HG03354 (cell line): ENCODE measurements around the gene DNAH14.
"Not testable (repeated sequence)": the region's sequence is repeated elsewhere in the genome, so short reads cannot be mapped to it uniquely, and the experiment has no call there.

Experiments
- ATAC-seq: cut with Tn5 transposase; IDR thresholded peaks from one replicate; pipeline ENCODE4 v1.9.1; 2021; ENCODE audit warnings: mild to moderate bottlenecking; ENCODE audit not compliant: unreplicated experiment, poor library complexity, severe bottlenecking

DNAH14 gene

GRCh38 chr1:225121095-225121494, 191.6 kb downstream of the DNAH14 start:
- no peak for ATAC-seq

GRCh38 chr1:225131869-225132268, 202.4 kb downstream of the DNAH14 start:
- ATAC-seq = no peak

DNA sequence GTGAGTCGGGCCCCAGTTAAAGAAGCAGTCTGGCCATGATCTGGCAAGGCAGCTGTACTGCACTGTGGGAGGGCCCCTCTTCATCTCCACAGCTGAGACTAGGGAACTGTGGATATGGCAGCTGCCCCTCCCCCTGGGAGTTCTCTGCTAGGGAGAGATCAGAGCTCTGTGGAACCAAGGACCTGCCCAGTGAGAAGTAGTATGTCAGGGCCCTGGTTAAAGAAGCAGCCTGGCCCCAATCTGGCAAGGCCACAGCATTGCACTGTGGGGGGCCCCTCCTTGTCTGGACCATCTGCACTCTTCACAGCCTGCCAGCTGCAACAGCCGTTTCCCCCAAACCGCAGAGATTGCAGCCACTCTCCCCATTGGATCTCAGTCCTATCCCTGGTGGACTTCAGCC, 208.5 kb downstream of the DNAH14 start:
- ATAC-seq = no peak

DNA sequence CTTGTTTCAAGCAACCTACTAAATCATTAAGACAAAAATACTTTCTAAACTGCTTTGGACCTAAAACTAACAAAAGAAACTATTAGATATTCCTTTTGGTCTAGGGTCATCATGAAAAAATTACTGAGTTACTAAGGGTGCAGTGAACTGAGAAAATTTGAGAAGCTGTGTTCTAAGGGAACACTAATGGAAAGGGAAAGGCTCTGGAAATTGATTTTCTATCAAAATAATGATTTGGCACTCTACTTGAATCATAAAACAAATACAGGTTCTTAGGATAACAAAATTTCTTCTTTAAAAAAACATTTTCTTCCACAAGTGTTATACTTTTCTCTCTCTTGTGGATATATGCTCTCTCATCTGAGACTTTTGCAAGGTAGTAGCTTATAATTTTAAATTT, 213.5 kb downstream of the DNAH14 start:
- ATAC-seq = no peak

GRCh38 chr1:225146478-225146877, 217.0 kb downstream of the DNAH14 start:
- no peak for ATAC-seq

- not testable (repeated sequence) for ATAC-seq
These were observed 218.3 kb downstream of the DNAH14 start for GRCh38 chr1:225147791-225148190.

- no peak for ATAC-seq
These were observed 222.6 kb downstream of the DNAH14 start for GRCh38 chr1:225152061-225152460.

- no peak for ATAC-seq
These were observed 226.1 kb downstream of the DNAH14 start for GRCh38 chr1:225155555-225155954.

GRCh38 chr1:225156254-225156653, 226.8 kb downstream of the DNAH14 start:
- no peak for ATAC-seq

DNA sequence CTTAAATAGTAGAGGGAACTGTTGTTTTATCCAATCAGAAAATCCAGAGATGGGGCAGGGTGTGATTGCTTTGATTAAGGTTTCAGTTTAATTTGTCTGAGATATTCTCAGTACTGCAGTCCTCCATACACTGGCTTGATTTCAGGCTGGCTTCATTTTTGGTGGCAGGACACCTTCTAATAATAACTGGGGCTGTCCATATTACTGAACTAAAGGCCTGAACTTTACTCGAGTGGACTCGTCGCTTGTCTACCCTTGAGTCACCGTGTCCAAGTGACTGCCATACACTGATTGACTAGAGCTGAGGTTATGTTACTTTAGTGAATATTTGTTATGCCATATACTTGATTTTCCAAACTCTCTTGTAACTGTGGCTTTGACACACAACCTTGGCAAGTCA, 228.8 kb downstream of the DNAH14 start:
- no peak for ATAC-seq

DNA sequence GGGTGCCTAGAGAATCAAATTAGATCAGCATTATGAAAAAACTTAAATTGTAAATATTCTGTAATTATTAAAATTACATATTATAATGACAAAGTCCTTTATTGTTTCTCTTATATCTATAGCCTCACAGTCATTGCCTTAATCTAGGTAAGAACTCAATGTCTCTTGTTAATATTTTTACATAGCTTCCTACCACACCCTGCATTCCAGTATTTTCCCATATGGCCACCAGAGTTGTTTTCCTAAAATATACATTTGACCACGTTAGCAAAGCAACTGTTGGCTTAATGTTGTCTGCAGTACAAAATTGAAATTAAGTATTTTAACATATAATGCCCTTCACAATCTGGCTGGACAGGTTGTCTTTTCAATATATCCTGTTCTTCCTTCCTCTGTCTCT, 230.3 kb downstream of the DNAH14 start:
- ATAC-seq = no peak

GRCh38 chr1:225177409-225177808, 247.9 kb downstream of the DNAH14 start:
- not testable (repeated sequence) for ATAC-seq

DNA sequence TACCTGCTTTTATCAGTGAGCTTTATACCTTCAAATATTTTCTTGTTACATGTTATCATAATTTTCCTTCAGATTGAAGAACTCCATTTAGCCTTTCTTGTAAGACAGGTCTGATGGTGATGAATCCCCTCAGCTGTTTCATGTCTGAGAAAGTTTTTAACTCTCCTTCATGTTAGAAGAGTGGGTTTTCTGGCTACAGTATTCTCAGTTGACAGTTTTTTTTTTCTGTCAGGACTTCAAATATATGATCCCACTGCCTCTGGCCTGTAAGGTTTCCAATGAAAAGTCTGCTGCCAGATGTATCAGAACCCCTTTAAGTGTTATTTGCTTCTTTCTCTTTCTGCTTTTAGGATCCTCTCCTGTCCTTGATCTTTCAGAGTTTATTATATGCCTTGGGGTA, 250.2 kb downstream of the DNAH14 start:
- ATAC-seq = no peak

- no peak for ATAC-seq
These were observed 253.2 kb downstream of the DNAH14 start for GRCh38 chr1:225182716-225183115.

DNA sequence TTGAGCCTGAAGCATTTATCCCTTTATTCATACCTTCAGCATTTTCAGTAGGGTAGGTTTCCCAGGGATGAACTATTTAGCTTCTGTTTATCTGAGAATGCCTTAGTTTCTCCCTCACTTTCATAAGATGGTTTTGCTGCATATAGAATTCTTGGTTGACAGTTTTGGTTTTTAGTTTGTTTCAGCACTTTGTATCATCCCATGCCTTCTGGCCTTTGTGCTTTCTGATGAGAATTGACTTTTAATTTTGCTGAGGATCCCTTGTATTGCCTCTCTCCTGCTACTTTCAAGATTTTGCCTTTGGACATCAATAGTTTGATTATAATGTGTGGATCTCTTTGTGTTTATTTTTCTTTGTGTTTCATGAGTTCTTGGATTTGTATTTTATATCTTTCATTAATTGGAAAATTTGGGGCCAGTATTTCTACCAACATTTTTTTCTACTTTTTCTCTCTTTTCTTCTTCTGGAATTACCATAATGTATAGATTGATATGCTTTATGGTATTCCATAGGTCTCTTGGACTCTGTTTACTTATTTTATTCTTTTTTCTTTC, 261.8 kb downstream of the DNAH14 start:
- no peak for ATAC-seq

GRCh38 chr1:225201447-225201846, 272.0 kb downstream of the DNAH14 start:
- no peak for ATAC-seq

DNA sequence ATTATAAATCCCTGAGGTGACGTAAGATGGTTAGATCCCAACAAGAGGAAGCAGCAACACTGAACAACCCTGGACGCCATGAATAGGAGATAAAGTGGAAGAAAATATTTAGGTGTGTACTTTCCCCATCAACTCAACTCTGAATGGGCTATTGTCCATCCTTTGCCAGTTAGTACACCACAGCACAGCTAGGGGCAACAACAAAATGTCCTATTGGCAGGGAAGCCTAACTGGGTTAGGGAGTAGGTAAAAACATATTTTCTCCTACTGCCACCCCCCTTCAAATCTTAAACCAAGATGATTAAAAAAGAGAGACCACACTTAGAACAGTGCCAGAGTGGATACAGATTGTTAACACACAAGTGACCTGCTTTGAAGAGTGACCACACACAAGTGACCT, 278.3 kb downstream of the DNAH14 start:
- ATAC-seq = no peak

GRCh38 chr1:225209153-225209552, 279.7 kb downstream of the DNAH14 start:
- ATAC-seq = no peak

DNA sequence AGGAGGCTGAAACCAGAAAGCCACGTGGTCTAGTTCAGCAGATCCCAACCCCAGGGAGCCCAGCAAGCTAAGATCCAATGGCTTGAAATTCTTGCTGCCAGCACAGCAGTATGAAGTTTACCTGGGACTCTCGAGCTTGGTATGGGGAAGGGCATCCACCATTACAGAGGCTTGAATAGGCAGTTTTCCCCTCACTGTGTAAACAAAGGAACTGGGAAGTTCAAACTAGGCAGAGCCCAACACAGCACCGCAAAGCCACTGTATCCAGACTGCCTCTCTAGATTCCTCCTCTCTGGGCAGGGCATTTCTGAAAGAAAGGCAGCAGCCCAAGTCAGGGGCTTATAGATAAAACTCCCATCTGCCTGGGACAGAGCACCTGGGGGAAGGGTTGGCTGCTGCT, 280.7 kb downstream of the DNAH14 start:
- ATAC-seq = not testable (repeated sequence)

- not testable (repeated sequence) for ATAC-seq
These were observed 282.4 kb downstream of the DNAH14 start for GRCh38 chr1:225211694-225212442.

DNA sequence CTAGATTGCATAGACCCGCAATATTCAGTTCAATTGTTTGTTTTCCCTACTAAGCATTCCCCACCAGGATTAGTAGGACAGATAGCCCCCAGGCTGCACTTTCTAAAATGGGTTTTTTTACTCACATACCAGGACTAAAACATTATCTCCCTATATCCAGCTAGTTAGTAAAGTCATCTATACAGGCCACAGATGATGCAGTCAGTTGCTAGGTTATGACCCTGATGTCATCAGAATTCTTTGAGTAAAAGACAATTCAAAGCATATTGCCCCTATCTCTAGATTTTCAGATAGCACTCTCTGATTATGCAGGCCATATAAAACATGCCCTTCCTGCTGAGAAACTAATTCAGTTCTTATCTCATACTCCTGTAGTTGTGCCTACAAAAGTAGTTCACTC, 294.8 kb downstream of the DNAH14 start:
- ATAC-seq = no peak

GRCh38 chr1:225225681-225226080, 296.2 kb downstream of the DNAH14 start:
- ATAC-seq = no peak
